ENCODE measurements around the gene HSPA14. TPM values are rescaled to one million over a fixed set of nuclear protein-coding genes. Genes with fewer than 3 reads are reported as not detected.

The HSPA14 gene
- total and polyA plus RNA-seq, 7 donors: 10.0 to 19.8 (median 13.4) TPM

- intact Hi-C loops (cut with DNase I): no loop called here
- no peaks in the 10 kb centered on the region for H3K27me3 ChIP-seq
- H3K36me3 ChIP-seq: no peaks in the 10 kb centered on the region
- H3K27ac ChIP-seq: no peak overlapping the region
- H3K4me1 ChIP-seq: no peaks in the 10 kb centered on the region
- TF ChIP-seq POLR2A (IDR thresholded peaks at IDR 0.05) (no peak), CTCF (IDR thresholded peaks at IDR 0.05) (no peak), POLR2AphosphoS5 (IDR thresholded peaks at IDR 0.05) (no peak), EP300 (IDR thresholded peaks at IDR 0.05) (no peak)
- H3K4me3 ChIP-seq: no peak overlapping the region
- WGBS, 2 donors: 0 to 43% methylated on average over 1 of the region's 1 CpG
- no peaks in the 10 kb centered on the region for H3K9me3 ChIP-seq
- DNase-seq: no peak
These were observed 34.3 kb upstream of the HSPA14 start for GRCh38 chr10:14803827-14804226.

GRCh38 chr10:14806318-14806717 lies 31.8 kb upstream of the HSPA14 start:
- no peak for DNase-seq
- TF ChIP-seq POLR2AphosphoS5 (IDR thresholded peaks at IDR 0.05) (no peak), EP300 (IDR thresholded peaks at IDR 0.05) (no peak), CTCF (IDR thresholded peaks at IDR 0.05) (no peak), POLR2A (IDR thresholded peaks at IDR 0.05) (no peak)
- intact Hi-C loops (cut with DNase I): no loop called here

GRCh38 chr10:14810969-14811953 lies 26.8 kb upstream of the HSPA14 start:
- DNase-seq: no peak
- TF ChIP-seq POLR2A (IDR thresholded peaks at IDR 0.05) (no peak), CTCF (IDR thresholded peaks at IDR 0.05) (no peak), EP300 (IDR thresholded peaks at IDR 0.05) (no peak), POLR2AphosphoS5 (IDR thresholded peaks at IDR 0.05) (no peak)
- H3K27ac ChIP-seq: no peak overlapping the region

More at GRCh38 chr10:14806318-14806717, 31.8 kb upstream of the HSPA14 start:
- Histone ChIP-seq H3K27me3 (no peaks in the 10 kb centered on the region), H3K9me3 (no peaks in the 10 kb centered on the region), H3K36me3 (no peaks in the 10 kb centered on the region), H3K4me1 (no peaks in the 10 kb centered on the region), H3K4me3 (no peak overlapping the region), H3K27ac (no peak overlapping the region)
- 29 to 73% methylated on average over 3 of the region's 3 CpGs for WGBS, 2 donors

GRCh38 chr10:14812271-14812670 lies 25.8 kb upstream of the HSPA14 start:
- no peak for TF ChIP-seq CTCF (IDR thresholded peaks at IDR 0.05)
- TF ChIP-seq POLR2A (IDR thresholded peaks at IDR 0.05): no peak
- no peak for TF ChIP-seq POLR2AphosphoS5 (IDR thresholded peaks at IDR 0.05)
- no peak for TF ChIP-seq EP300 (IDR thresholded peaks at IDR 0.05)
- Histone ChIP-seq H3K27ac (no peak overlapping the region), H3K4me3 (no peak overlapping the region), H3K4me1 (no peaks in the 10 kb centered on the region), H3K9me3 (no peaks in the 10 kb centered on the region), H3K36me3 (no peaks in the 10 kb centered on the region), H3K27me3 (no peaks in the 10 kb centered on the region)
- DNase-seq: no peak
- WGBS, 2 donors: 93 to 94% methylated on average over 3 of the region's 3 CpGs
- intact Hi-C loops (cut with DNase I): no loop called here

More at GRCh38 chr10:14810969-14811953, 26.8 kb upstream of the HSPA14 start:
- Histone ChIP-seq H3K27me3 (no peaks in the 10 kb centered on the region), H3K36me3 (no peaks in the 10 kb centered on the region), H3K4me1 (no peaks in the 10 kb centered on the region), H3K9me3 (no peaks in the 10 kb centered on the region), H3K4me3 (no peak overlapping the region)
- 52 to 77% methylated on average over 9 of the region's 9 CpGs for WGBS, 2 donors
- intact Hi-C loops (cut with DNase I): no loop called here
